ENCODE results near the gene CDKAL1. TPM values are rescaled to one million over a fixed set of nuclear protein-coding genes. Genes with fewer than 3 reads are reported as not detected.

CDKAL1 gene
- total and polyA plus RNA-seq, 2 of the 8 experiments (the other 6 are each of a cell fraction or from before 2014, with no cell fraction given), result 8.4 to 24.6 TPM

- Histone ChIP-seq H3K27me3 (replicated peaks in 1 of 4; ENCODE audit: control insufficient read depth in 3 of 4, extremely low read depth in 1 of 4, insufficient read depth in 3 of 4, low read length in 3 of 4) (no peaks in the 10 kb centered on the region), H2BK5ac (ENCODE audit: low read depth, low read length) (no peak overlapping the region), H3K4me3 (ENCODE audit: extremely low read depth in 1 of 4, insufficient read depth in 2 of 4, low read depth in 3 of 4, low read length in 4 of 4) (no peak overlapping the region), H3K23me2 (ENCODE audit: low read depth, low read length) (no peaks in the 10 kb centered on the region), H3K14ac (ENCODE audit: insufficient read length) (no peak overlapping the region), H2BK15ac (ENCODE audit: low read length) (no peak overlapping the region), H3K9me3 (ENCODE audit: insufficient read depth in 2 of 2, low read depth in 1 of 2, low read length in 1 of 2) (peaks cover 2 to 6% of the 10 kb centered on the region in 2 experiments; a peak in 2 of 4 replicates), H2BK12ac (ENCODE audit: low read depth, low read length) (no peak overlapping the region), H3K36me3 (ENCODE audit: control insufficient read depth in 2 of 4, insufficient read depth in 4 of 4, low read length in 3 of 4) (no peaks in the 10 kb centered on the region), H3K18ac (ENCODE audit: extremely low read depth, low read length) (no peak overlapping the region), H3K4ac (replicated peaks; ENCODE audit: insufficient read length, low read depth, low read length) (no peak overlapping the region), H2AFZ (ENCODE audit: low read length) (no peak overlapping the region), H4K8ac (ENCODE audit: extremely low read depth, insufficient read depth, low read length) (no peak overlapping the region), H2BK120ac (replicated peaks; ENCODE audit: low read depth, low read length) (no peak overlapping the region), H3K79me1 (ENCODE audit: low read depth, low read length) (no peaks in the 10 kb centered on the region), H4K5ac (ENCODE audit: insufficient read length, low read depth, low read length) (no peak overlapping the region), H4K20me1 (replicated peaks in 1 of 2; ENCODE audit: control insufficient read depth in 1 of 2, insufficient read depth in 2 of 2, low read length in 2 of 2) (no peaks in the 10 kb centered on the region), H3K9ac (replicated peaks in 1 of 4; ENCODE audit: extremely low read depth in 1 of 4, low read depth in 3 of 4, low read length in 3 of 4) (no peak overlapping the region), H3K56ac (replicated peaks; ENCODE audit: insufficient read length, low read depth, low read length) (no peak overlapping the region), H3K4me2 (ENCODE audit: insufficient read depth in 1 of 2, low read depth in 2 of 2, low read length in 2 of 2) (no peak overlapping the region), H3K4me1 (replicated peaks in 1 of 4; ENCODE audit: control insufficient read depth in 3 of 4, insufficient read depth in 4 of 4, low read length in 3 of 4) (no peaks in the 10 kb centered on the region), H4K91ac (replicated peaks; ENCODE audit: insufficient read length, low read length) (no peak overlapping the region), H2BK20ac (ENCODE audit: low read length) (no peak overlapping the region), H2AK5ac (ENCODE audit: low read depth, low read length) (no peak overlapping the region), H3K23ac (ENCODE audit: insufficient read length) (no peak overlapping the region), H3K79me2 (ENCODE audit: control insufficient read depth in 1 of 2, insufficient read depth in 2 of 2, low read length in 2 of 2) (no peaks in the 10 kb centered on the region), H3K27ac (ENCODE audit: low read depth, low read length) (no peak overlapping the region)
- WGBS, 2 experiments (ENCODE audit: extremely low coverage in 1 of 2, insufficient coverage in 1 of 2, insufficient read length in 1 of 2, insufficient replicate concordance in 2 of 2, low coverage in 1 of 2, low lambda C conversion rate in 2 of 2, missing lambda C conversion rate in 1 of 2), result 93% methylated on average over 1 of the region's 1 CpG; no CpG with 5 or more reads in 1 of the 2 experiments
- ChIA-PET POLR2A (ENCODE audit: partially characterized antibody) (no interaction called here), CTCF (ENCODE audit: partially characterized antibody) (interaction anchor here (1.7 kb wide), 1 partner anchor 9 kb away, joined by 4 read pairs; no protein-coding TSS in a partner anchor)
- DNase-seq (ENCODE audit: low read depth in 1 of 2, low spot score in 2 of 2) (no peak), FAIRE-seq (no peak)
- TF ChIP-seq RAD21 (IDR thresholded peaks at IDR 0.05 in 1 of 2, conservative IDR thresholded peaks at IDR 0.05 in 1 of 2; ENCODE audit: low read depth in 2 of 2, low read length in 2 of 2) (no peak), TAF7 (optimal IDR thresholded peaks at IDR 0.05; ENCODE audit: borderline replicate concordance, low read depth, low read length) (no peak), POLR2AphosphoS5 (IDR thresholded peaks at IDR 0.05; ENCODE audit: low read depth, low read length) (no peak), FOSL1 (IDR thresholded peaks at IDR 0.05; ENCODE audit: insufficient read depth, low read depth, low read length) (no peak), CHD1 (IDR thresholded peaks at IDR 0.05; ENCODE audit: low read depth, low read length) (no peak), EGR1 (IDR thresholded peaks at IDR 0.05; ENCODE audit: borderline replicate concordance, low read depth, low read length) (no peak), CEBPB (IDR thresholded peaks at IDR 0.05; ENCODE audit: low read depth, low read length) (no peak), RNF2 (IDR thresholded peaks at IDR 0.05; ENCODE audit: borderline replicate concordance, low read depth, low read length, missing control alignments, poor library complexity, severe bottlenecking) (no peak), GTF2F1 (IDR thresholded peaks at IDR 0.05; ENCODE audit: borderline replicate concordance, low read depth, low read length) (no peak), BCL11A (IDR thresholded peaks at IDR 0.05; ENCODE audit: low read depth in 2 of 2, low read length in 2 of 2) (no peak), KDM4A (IDR thresholded peaks at IDR 0.05; ENCODE audit: low read depth, low read length, severe bottlenecking) (no peak), HDAC6 (IDR thresholded peaks at IDR 0.05; ENCODE audit: low read depth, low read length) (no peak), KDM5A (IDR thresholded peaks at IDR 0.05; ENCODE audit: low read length) (no peak), EZH2 (IDR thresholded peaks at IDR 0.05; ENCODE audit: low read depth, low read length, severe bottlenecking) (no peak), BACH1 (IDR thresholded peaks at IDR 0.05; ENCODE audit: low read length) (no peak)
These were observed 380.9 kb downstream of the CDKAL1 start for GRCh38 chr6:20915156-20915555.

Data from H1 (cell line).